Transverse colon (tissue), 4 donors: ENCODE data around the gene CHEK1.

Experiments
- CTCF ChIP-seq, 5 experiments: fragments of 200-600 bp in 3 of 5; fragments of 450-650 bp in 2 of 5; sonication (generic) in 3 of 5; IDR thresholded peaks; 1 replicate in 2 of 5; 2 replicates in 3 of 5; pipeline ENCODE4 v1.5.1; 2016 to 2017; ENCODE audit warnings: antibody characterized with exemption in 5 of 5, inconsistent platforms in 3 of 5, mild to moderate bottlenecking in 2 of 5, moderate library complexity in 1 of 5
- POLR2AphosphoS5 ChIP-seq, 3 donors: sonication (generic); formaldehyde crosslinking; IDR thresholded peaks; one replicate each; pipeline ENCODE4 v1.6.1; 2016; ENCODE audit warnings: antibody characterized with exemption in 3 of 3

- TF ChIP-seq CTCF (IDR thresholded peaks at IDR 0.05) (no peak), POLR2AphosphoS5 (IDR thresholded peaks at IDR 0.05) (no peak)
Observed at GRCh38 chr11:125637840-125638239, 12.9 kb downstream of the CHEK1 start.
